Activated CD4-positive, CD25-positive, alpha-beta regulatory T cell (primary cell): ENCODE measurements around the gene UGT1A1.

Source experiments
- DNase-seq, 4 experiments: peaks; one replicate each; lab custom pipeline; 2025; lab: John Stamatoyannopoulos, UW

The UGT1A1 gene

DNA sequence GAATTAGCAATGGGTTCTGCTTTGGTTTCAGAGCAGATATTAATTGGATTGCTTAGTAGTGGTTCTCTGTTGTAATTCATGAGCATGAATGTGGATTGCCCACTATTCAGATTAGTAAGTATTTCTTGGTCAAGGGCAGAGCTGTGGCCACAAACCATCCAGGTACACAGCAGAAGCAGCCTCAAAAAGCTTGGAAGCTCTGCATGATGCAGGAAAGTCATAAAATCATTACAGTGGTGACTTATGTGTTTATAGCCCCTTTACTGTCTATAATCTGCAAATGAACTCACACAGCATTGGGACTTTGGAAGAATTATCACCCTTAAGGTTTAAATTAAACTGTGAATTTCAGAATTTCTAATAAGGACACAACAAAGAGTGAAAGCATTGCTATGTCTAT, 1.9 kb upstream of the UGT1A1 start:
- DNase-seq = no peak

DNA sequence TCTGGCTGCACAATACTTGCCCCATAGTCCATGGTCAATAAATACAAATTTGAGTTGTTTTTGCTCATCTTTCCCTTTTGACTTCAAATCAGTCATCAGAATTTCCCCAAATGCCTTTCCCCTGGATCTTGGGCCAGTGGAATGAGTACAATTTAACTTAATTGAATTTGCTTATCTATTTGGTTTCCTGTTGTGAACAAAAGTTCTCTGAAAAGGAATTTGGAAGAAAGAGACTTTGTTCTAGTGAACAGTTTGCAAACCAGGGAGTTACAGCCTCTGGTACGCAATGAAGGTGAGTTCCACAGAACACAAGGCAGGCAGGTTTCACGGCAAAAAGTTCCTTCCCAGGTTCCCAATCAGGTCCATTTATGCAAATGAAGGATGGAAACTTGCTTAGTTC, 1.2 kb upstream of the UGT1A1 start:
- no peak for DNase-seq

DNA sequence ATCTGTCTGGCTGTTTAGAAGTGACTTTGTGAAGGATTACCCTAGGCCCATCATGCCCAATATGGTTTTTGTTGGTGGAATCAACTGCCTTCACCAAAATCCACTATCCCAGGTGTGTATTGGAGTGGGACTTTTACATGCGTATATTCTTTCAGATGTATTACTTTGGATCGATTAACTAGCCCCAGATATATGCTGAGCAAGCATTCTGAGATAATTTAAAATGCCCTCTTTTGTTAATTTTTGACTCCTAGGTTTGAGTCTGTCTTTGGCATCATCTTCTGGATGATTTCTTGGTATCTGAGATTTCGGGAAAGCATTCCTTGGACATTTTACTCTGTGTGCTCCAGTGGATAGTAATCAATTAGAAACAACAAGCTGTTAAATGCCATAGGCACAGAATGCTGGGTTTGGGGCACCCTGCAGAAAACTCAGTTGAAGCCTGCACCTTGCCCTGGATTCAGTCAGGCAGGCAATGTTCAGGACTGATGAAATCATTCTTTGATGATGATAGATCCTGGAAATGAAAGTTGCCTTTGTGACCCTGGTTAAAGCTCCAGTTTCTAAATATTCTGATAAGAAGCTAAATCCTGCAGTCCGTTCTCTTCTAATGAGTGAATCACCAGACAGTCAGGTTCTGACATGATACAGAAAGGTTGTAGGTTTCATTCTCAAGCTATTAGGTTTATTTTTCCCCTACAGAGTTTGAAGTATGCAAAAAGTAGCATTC, 1.1 kb downstream of the UGT1A1 start:
- no peak for DNase-seq

DNA sequence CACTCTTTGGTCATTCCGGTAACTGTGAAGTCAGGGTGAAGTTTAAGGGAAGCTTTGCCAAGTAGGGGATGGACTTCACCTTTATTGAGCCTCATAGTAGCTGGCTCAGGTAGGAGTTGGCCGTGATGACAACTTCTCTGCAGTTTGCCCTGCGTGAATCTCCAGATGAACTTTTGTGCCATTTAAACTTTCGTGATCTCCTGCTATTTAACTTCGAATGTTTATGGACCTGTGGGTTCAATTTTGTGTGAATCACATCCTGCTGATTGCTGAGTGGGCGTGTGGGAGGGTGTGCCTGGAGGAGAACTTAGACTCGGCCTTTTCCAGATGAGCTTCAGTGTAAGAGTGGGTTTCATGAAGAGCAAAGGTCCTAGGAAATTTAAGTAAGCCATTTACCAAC, 4.2 kb downstream of the UGT1A1 start:
- DNase-seq = no peak

DNA sequence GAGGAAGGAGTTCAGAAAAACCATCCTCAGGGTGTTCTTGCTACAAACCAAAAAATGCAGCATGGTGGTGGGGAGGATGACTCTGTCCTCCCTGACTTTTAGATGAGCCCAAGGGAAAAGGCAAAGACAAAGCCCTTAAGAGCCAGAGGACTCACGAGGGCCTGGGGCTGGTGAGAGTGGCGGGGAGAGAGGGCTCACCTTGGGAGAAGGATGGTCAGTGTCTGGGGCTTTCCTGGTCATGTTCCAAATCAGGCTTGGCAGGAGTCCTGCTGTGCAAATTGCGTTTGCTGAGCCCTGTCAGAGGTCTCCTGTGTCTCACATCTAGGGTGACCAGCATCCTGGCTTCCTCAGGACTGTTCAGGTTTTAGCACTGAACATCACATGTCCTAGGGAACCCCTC, 4.7 kb downstream of the UGT1A1 start:
- DNase-seq = no peak

GRCh38 chr2:233766416-233766815, 6.3 kb downstream of the UGT1A1 start:
- no peak for DNase-seq

- no peak for DNase-seq
Measured at GRCh38 chr2:233768076-233768475, 8.0 kb downstream of the UGT1A1 start.

DNA sequence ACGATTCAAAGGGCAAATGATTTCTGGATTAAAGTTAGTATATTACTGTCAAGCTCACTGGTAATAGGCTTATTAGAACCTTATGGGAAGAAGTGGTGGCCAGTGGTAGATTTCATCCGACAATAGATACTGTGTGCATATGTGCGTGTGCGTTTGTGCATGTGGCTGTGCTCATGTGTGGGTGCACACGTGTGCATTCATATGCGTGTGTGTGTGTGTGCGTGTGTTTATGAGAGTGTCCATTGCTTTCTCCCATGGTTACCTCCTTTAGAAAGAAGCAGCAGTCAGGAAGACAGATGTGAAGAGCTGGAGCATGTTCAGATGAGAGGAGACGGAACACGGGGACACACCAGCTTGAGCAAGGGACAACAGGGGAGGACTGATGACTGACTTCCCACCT, 9.2 kb downstream of the UGT1A1 start:
- DNase-seq = no peak

- DNase-seq = no peak
Measured at GRCh38 chr2:233772153-233772552, 12.1 kb downstream of the UGT1A1 start.

- no peak for DNase-seq
Measured at GRCh38 chr2:233772583-233772982, 12.5 kb downstream of the UGT1A1 start.

- no peak for DNase-seq
Measured at GRCh38 chr2:233773854-233774253, 13.8 kb downstream of the UGT1A1 start.

DNA sequence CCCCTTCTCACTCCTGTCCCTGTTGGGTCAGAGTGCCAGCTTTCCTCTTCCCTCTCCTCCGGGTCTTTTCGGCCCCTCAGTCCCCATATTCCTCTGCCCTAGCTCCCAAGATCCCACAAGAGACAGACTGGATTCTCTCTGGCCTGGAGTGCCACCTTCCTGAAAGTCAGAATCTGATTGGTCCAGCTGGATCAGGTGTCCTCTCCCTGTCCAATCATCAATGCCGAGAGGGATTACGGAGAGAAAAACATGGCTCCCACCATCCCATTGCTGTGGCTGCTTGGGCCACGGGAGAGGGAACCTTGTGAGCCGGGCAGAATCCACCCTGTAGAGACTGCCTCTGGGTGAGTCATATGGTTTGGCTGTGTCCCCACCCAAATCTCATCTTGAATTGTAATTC, 15.3 kb downstream of the UGT1A1 start:
- no peak for DNase-seq

DNA sequence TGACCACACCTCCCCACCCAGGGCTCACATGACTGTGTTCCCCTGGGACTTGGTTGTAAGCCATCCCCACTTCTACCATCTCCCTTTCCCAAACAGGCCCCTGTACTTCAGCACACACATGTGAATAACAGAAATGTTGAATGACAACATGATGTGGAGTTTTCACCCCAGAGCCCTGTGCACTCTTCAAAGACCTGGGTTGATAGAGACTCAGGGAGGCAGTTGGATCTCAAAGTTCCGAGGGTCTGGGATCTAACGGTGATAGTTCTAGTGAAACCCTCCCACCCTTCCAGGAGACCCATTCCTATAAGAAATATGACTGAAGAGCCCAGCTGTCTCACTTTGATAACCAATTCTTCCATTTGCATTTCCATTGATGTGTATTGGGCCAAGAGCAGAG, 18.0 kb downstream of the UGT1A1 start, which contains the start of gene MROH2A:
TSS of gene MROH2A (plus strand) at position 301 of the 400 bp plus-strand sequence. CDS start 1,029 bp downstream, outside the sequence.
- no peak for DNase-seq

DNA sequence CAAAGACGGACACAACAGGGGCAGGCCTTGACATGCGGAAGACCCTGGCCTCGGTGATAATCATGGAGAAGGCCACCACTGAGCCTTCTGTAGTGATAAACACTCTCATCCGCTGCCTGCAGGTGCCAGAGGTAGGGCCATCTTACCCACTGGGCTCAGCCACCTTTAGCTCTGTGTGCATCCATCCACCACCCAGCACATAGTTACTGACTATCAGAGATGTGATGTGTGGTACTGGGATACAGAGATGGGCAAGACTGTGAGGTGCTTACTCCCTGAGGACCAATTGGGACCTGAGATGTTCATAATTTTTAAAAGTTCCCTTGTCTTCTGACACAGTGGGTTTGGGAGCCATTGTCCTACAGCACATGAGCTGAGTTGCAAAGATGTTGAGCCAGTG, 19.7 kb downstream of the UGT1A1 start:
- no peak for DNase-seq

- DNase-seq = no peak
Measured at GRCh38 chr2:233780771-233781170, 20.7 kb downstream of the UGT1A1 start.

DNA sequence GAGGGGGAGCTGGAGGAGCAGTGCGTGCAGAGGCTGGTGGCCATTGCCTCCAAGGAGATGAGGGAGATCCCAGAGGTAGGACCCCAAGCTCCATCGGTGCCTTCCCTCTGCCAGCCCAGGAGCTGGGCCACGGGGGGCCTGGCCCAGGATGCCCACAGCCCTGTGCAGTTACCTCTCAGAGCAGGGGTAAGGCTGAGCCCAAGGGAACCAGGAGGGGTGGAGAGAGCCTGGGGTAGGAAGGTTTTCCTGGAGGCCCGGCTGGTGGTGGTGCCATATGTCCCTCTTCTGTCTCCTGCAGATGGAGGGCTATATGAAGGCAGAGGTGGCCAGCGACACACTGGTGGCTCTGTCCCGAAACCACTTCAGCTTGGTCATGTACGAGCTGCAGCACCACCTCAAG, 29.5 kb downstream of the UGT1A1 start:
- DNase-seq = no peak

GRCh38 chr2:233791151-233791882, 31.2 kb downstream of the UGT1A1 start:
- DNase-seq = no peak

DNA sequence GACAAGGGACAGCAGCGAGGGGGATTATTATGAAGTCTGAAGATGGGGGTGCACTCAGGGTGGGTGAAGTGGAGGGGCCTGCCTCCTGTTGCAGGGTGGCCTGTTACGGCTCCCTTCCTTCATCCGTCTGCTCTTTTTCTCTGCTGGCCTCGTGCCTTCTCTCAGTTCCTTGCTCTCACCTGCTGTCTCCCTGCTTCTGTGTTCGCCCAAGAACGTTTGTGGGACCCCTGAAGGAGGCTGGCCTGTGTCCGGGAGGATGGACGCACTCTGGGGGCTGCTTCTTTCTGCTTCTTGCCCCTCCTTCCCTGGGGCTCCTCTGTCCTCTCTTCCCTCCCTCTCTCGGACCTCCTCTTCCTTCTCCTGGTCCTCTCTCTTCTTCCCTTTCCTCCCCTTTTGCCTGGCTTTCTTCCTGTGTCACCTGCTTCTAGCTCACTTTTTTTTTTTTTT, 31.8 kb downstream of the UGT1A1 start:
- DNase-seq = no peak

- DNase-seq = no peak
Measured at GRCh38 chr2:233792720-233793119, 32.6 kb downstream of the UGT1A1 start.

GRCh38 chr2:233793465-233794127, 33.5 kb downstream of the UGT1A1 start:
- DNase-seq = no peak

DNA sequence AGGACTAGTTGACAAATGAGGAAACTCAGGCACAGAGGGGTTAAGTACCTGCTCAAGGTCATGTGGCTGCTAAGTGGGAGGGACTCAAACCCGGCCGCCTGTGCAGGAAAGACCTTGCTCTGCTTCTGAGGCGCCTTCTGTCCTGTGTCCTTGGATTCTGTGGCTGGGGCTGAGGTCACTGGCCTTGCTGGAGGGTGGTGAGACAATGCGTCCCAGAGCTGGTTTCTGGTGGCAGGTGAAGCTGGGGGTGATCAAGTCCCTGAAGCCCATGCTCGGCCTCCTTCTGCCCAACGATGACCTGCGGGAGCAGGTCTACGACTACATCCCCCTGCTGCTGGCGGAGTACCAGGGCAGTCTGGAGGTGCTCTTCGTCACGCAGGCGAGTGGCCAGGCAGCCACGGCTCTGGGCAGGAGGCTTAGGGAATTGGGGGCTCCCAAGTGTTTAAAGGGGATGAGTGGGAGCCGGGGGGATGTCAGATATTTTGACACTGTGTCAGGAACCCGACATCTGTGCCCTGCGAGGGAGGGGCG, 34.1 kb downstream of the UGT1A1 start:
- DNase-seq = no peak

DNA sequence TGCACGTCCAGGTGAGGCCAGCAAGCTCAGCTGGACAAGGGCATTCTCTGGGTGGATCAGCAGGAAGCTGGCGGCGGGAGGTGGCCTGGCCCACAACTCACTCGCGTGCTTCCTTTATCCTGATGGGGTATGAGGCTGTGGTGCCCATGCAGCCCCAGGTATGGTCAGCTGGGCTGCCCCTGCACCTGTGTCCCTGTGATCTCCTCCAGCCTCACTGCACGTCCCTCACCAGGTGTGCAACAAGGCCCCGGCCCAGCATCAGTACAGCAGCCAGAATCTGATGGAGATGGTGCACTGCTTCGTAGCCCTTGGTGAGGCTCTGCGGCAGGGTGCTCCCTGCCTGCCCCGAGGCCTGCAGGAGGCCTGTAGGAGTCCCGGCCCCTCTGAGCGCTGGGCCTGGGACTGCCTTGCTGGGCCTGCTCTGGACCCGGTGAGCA, 35.7 kb downstream of the UGT1A1 start:
- no peak for DNase-seq

- no peak for DNase-seq
Measured at GRCh38 chr2:233796254-233796653, 36.2 kb downstream of the UGT1A1 start.
